Thoracic aorta (tissue), 2 donors: ENCODE measurements around the gene IRAK3. TPM values are rescaled to one million over a fixed set of nuclear protein-coding genes. Genes with fewer than 3 reads are reported as not detected.
A peak's percentile ranks its signal among the peaks of the same experiment; 100 is the strongest.

Experiments
- ATAC-seq: fragments of 150-250 bp; one replicate; pipeline ENCODE4 v1.8.0; 2017; ENCODE audit warnings: low read depth; ENCODE audit not compliant: insufficient number of reproducible peaks, low FRiP score
- DNase-seq: peaks from one replicate; pipeline ENCODE4 v3.0.0-alpha.2; 2020; ENCODE audit warnings: low spot score
- H3K27ac ChIP-seq, 2 donors: fragments of 200-600 bp; sonication (generic); 1 replicate in 1 of 2; 2 replicates in 1 of 2; pipeline ENCODE4 v1.5.1; 2016; ENCODE audit warnings: mild to moderate bottlenecking in 2 of 2, moderate library complexity in 2 of 2
- H3K27me3 ChIP-seq: fragments of 200-600 bp; sonication (generic); replicated peaks from 2 replicates; pipeline ENCODE4 v1.6.0; 2016; ENCODE audit warnings: mild to moderate bottlenecking; ENCODE audit not compliant: insufficient read depth
- H3K36me3 ChIP-seq: fragments of 200-600 bp; sonication (generic); one replicate; pipeline ENCODE4 v1.5.1; 2016
- H3K4me1 ChIP-seq, 2 donors: fragments of 200-600 bp; sonication (generic); 1 replicate in 1 of 2; 2 replicates in 1 of 2; pipeline versions ENCODE4 v1.5.1 to v1.6.0; 2016; ENCODE audit warnings: low read depth in 2 of 2, mild to moderate bottlenecking in 1 of 2; ENCODE audit not compliant: control insufficient read depth in 1 of 2
- H3K4me3 ChIP-seq: fragments of 200-600 bp; sonication (generic); 2 replicates; pipeline ENCODE4 v1.5.1; 2016; ENCODE audit warnings: mild to moderate bottlenecking
- H3K9me3 ChIP-seq: fragments of 200-600 bp; sonication (generic); 2 replicates; pipeline ENCODE4 v1.5.1; 2016
- total RNA-seq, 2 donors: library from RNA; depleted of rRNA; stranded (reverse); fragments of >200 nt; gene quantifications; one replicate each; pipeline versions ENCODE4 v1.1.0 to v1.2.3, GENCODE V29; 2016
- TF ChIP-seq, protein P1 (sequence below): fragments of 200-600 bp; sonication (generic); IDR thresholded peaks from one replicate; pipeline ENCODE4 v1.5.1; 2019; ENCODE audit warnings: antibody characterized with exemption

The IRAK3 gene
- total RNA-seq, 2 donors from 2014 or later: 29.8 to 67.9 TPM

DNA sequence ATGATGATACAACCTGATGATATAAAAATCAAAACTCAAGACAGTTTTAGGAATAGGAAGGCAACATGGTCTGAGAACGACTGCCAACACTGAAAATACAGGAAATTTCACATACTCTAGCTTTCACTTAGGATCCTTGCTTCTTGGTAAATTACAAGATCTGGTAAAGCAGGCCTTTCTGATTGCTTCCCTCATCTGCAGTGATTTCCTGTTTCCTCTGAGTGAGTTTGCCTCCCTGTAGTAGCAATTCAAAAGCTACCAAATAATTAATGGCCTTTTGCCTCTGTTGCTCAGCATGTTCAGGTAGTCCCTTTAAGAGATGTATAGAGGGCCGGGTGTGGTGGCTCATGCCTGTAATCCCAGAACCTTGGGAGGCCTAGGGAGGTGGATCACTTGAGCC is 2.0 kb upstream of the IRAK3 start:
- Histone ChIP-seq H3K4me1 (peaks cover 0 to 9% of the 10 kb centered on the region in 2 donors), H3K27me3 (no peaks in the 10 kb centered on the region), H3K27ac (no peak overlapping the region), H3K9me3 (no peaks in the 10 kb centered on the region), H3K36me3 (no peaks in the 10 kb centered on the region), H3K4me3 (no peak overlapping the region)
- DNase-seq: no peak
- ATAC-seq: no peak
- TF ChIP-seq, protein P1, sequence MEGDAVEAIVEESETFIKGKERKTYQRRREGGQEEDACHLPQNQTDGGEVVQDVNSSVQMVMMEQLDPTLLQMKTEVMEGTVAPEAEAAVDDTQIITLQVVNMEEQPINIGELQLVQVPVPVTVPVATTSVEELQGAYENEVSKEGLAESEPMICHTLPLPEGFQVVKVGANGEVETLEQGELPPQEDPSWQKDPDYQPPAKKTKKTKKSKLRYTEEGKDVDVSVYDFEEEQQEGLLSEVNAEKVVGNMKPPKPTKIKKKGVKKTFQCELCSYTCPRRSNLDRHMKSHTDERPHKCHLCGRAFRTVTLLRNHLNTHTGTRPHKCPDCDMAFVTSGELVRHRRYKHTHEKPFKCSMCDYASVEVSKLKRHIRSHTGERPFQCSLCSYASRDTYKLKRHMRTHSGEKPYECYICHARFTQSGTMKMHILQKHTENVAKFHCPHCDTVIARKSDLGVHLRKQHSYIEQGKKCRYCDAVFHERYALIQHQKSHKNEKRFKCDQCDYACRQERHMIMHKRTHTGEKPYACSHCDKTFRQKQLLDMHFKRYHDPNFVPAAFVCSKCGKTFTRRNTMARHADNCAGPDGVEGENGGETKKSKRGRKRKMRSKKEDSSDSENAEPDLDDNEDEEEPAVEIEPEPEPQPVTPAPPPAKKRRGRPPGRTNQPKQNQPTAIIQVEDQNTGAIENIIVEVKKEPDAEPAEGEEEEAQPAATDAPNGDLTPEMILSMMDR: no peak

- ATAC-seq: no peak
- Histone ChIP-seq H3K9me3 (no peaks in the 10 kb centered on the region), H3K36me3 (no peaks in the 10 kb centered on the region), H3K27ac (no peak overlapping the region), H3K4me3 (no peak overlapping the region), H3K27me3 (no peaks in the 10 kb centered on the region), H3K4me1 (peaks cover 0 to 9% of the 10 kb centered on the region in 2 donors)
- TF ChIP-seq, protein P1: no peak
- DNase-seq: no peak
These were observed 1.2 kb upstream of the IRAK3 start for GRCh38 chr12:66187821-66188220.

DNA sequence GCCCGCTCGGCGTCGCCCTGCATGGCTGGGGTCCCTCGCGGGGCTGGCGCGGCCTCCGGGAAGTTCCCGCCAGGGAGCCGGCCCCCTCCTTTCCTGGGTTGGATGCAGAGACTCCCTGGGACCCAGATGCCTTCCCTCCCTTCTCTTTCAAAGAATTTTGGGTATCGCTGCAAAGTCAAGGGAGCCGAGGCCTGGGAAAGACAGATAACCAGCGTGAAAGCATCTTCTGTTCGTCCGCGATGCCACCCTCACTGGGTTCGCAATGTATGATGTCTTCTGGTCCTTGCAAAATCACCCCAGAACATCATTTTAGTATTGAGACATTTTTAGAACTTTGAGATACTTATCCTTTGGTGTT is 451 bp downstream of the IRAK3 start:
- DNase-seq: no peak
- TF ChIP-seq, protein P1: no peak
- H3K9me3 ChIP-seq: no peaks in the 10 kb centered on the region
- H3K36me3 ChIP-seq: no peaks in the 10 kb centered on the region
- H3K4me3 ChIP-seq: peak overlapping the region; percentile 73
- peak; percentile 49 for ATAC-seq
- no peaks in the 10 kb centered on the region for H3K27me3 ChIP-seq
- peak overlapping the region; percentile 76 to 80 for H3K27ac ChIP-seq
- peaks cover 0 to 9% of the 10 kb centered on the region in 2 donors for H3K4me1 ChIP-seq

DNA sequence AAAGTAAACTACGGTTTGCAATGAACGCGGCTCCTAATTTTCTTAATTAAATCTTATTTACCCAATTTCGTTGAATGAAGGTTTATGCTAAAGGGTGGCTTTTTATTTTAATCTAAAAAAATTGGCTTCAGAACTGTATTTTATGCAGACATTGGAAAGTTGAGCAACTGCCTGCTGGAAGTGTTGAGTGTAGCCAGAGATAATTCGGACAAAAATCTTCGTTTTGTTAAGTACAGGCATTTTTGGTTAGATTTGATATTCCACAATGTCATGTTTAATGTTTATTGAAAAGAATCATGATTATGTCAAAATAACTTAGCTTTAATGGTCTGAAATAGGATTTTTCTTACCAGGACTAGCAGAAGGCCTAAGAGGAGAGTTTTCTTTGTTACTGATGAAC is 875 bp downstream of the IRAK3 start:
- peaks cover 0 to 9% of the 10 kb centered on the region in 2 donors for H3K4me1 ChIP-seq
- peak overlapping the region; percentile 73 for H3K4me3 ChIP-seq
- DNase-seq: no peak
- H3K27ac ChIP-seq: peak overlapping the region; percentile 76 to 80
- no peak for ATAC-seq
- no peaks in the 10 kb centered on the region for H3K36me3 ChIP-seq
- H3K27me3 ChIP-seq: no peaks in the 10 kb centered on the region
- H3K9me3 ChIP-seq: no peaks in the 10 kb centered on the region
- TF ChIP-seq, protein P1: no peak

GRCh38 chr12:66190519-66191370 is 1.7 kb downstream of the IRAK3 start:
- peak overlapping the region; percentile 73 for H3K4me3 ChIP-seq
- DNase-seq: no peak
- TF ChIP-seq, protein P1: no peak
- no peak for ATAC-seq
- peak overlapping the region in 1 of 2 donors; percentile 76 for H3K27ac ChIP-seq
- H3K27me3 ChIP-seq: no peaks in the 10 kb centered on the region
- no peaks in the 10 kb centered on the region for H3K36me3 ChIP-seq
- no peaks in the 10 kb centered on the region for H3K9me3 ChIP-seq
- peaks cover 0 to 9% of the 10 kb centered on the region in 2 donors for H3K4me1 ChIP-seq
